ENCODE measurements around the gene CD226.
"Not testable (repeated sequence)": the region's sequence is repeated elsewhere in the genome, so short reads cannot be mapped to it uniquely, and the experiment has no call there.

The CD226 gene

GRCh38 chr18:69872661-69873060 lies 75.0 kb downstream of the CD226 start:
- no peak for DNase-seq (ENCODE audit: low read depth)

- DNase-seq (ENCODE audit: low read depth) = no peak
These were observed 76.3 kb downstream of the CD226 start for GRCh38 chr18:69871363-69871762.

- no peak for DNase-seq (ENCODE audit: low read depth)
These were observed 76.9 kb downstream of the CD226 start for GRCh38 chr18:69870736-69871135.

- no peak for DNase-seq (ENCODE audit: low read depth)
These were observed 81.5 kb downstream of the CD226 start for GRCh38 chr18:69866212-69866611.

- no peak for DNase-seq (ENCODE audit: low read depth)
These were observed 81.9 kb downstream of the CD226 start for GRCh38 chr18:69865776-69866175.

- not testable (repeated sequence) for DNase-seq (ENCODE audit: low read depth)
These were observed 82.9 kb downstream of the CD226 start for GRCh38 chr18:69864802-69865201.

GRCh38 chr18:69858897-69859296 lies 88.8 kb downstream of the CD226 start:
- DNase-seq (ENCODE audit: low read depth) = no peak

GRCh38 chr18:69854455-69854854 lies 93.2 kb downstream of the CD226 start:
- no peak for DNase-seq (ENCODE audit: low read depth)

- DNase-seq (ENCODE audit: low read depth) = no peak
These were observed 94.6 kb downstream of the CD226 start for GRCh38 chr18:69853051-69853450.

GRCh38 chr18:69845593-69846506 lies 101.8 kb downstream of the CD226 start:
- no peak for DNase-seq (ENCODE audit: low read depth)

GRCh38 chr18:69844656-69845055 lies 103.0 kb downstream of the CD226 start:
- no peak for DNase-seq (ENCODE audit: low read depth)

GRCh38 chr18:69843015-69843414 lies 104.7 kb downstream of the CD226 start:
- DNase-seq (ENCODE audit: low read depth) = no peak

- no peak for DNase-seq (ENCODE audit: low read depth)
These were observed 106.6 kb downstream of the CD226 start for GRCh38 chr18:69841117-69841516.

GRCh38 chr18:69840445-69840844 lies 107.2 kb downstream of the CD226 start:
- no peak for DNase-seq (ENCODE audit: low read depth)

- DNase-seq (ENCODE audit: low read depth) = no peak
These were observed 107.7 kb downstream of the CD226 start for GRCh38 chr18:69840001-69840400.

- DNase-seq (ENCODE audit: low read depth) = no peak
These were observed 108.2 kb downstream of the CD226 start for GRCh38 chr18:69839497-69839896.

- no peak for DNase-seq (ENCODE audit: low read depth)
These were observed 108.9 kb downstream of the CD226 start for GRCh38 chr18:69838620-69839411.

GRCh38 chr18:69838003-69838402 lies 109.7 kb downstream of the CD226 start:
- DNase-seq (ENCODE audit: low read depth) = no peak

- DNase-seq (ENCODE audit: low read depth) = not testable (repeated sequence)
These were observed 112.7 kb downstream of the CD226 start for GRCh38 chr18:69834980-69835379.

- no peak for DNase-seq (ENCODE audit: low read depth)
These were observed 117.5 kb downstream of the CD226 start for GRCh38 chr18:69830189-69830588.

GRCh38 chr18:69820538-69820937 lies 127.1 kb downstream of the CD226 start:
- no peak for DNase-seq (ENCODE audit: low read depth)

- DNase-seq (ENCODE audit: low read depth) = no peak
These were observed 128.2 kb downstream of the CD226 start for GRCh38 chr18:69819460-69819859.

GRCh38 chr18:69817335-69817940 lies 130.2 kb downstream of the CD226 start:
- no peak for DNase-seq (ENCODE audit: low read depth)
